ENCODE measurements around the gene OS9. TPM values are rescaled to one million over a fixed set of nuclear protein-coding genes. Genes with fewer than 3 reads are reported as not detected.
A peak's percentile ranks its signal among the peaks of the same experiment; 100 is the strongest.

Gene OS9
- total and polyA plus RNA-seq, 9 of the 15 experiments (the other 6 are each of a cell fraction or from before 2014, with no cell fraction given) = 4.6 to 105 (median 89.5) TPM

DNA sequence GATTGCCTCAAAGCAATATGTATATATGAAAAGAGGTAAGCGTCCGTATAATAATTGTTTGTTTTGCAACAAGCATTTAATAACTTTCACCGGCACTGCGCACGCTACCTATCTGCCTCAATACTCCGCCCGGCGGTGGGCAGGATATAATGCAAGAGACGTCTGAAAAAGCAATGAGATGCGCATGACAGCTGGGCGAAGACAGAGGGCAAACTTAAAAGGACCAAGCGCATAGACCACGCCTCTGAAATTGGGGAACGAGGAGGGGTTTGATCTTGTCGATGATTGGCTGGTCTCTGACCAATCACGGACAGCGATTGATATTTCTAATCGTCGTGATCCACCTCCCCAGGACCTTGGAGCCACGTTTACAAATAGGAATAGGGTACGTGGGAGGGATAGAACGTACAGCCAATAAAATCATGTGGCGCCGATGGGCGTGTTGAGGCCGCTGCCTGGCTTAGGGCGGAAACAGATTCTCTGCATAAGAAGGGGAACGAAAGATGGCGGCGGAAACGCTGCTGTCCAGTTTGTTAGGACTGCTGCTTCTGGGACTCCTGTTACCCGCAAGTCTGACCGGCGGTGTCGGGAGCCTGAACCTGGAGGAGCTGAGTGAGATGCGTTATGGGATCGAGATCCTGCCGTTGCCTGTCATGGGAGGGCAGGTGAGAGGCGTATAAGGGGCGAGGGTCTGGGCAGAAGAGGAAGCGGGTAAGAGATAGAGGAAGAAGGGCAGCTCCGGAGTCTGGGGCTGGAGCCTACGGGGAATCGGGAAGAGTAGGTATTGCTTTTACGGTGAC is at the start of gene OS9 (continued):
- TF ChIP-seq, protein P1, sequence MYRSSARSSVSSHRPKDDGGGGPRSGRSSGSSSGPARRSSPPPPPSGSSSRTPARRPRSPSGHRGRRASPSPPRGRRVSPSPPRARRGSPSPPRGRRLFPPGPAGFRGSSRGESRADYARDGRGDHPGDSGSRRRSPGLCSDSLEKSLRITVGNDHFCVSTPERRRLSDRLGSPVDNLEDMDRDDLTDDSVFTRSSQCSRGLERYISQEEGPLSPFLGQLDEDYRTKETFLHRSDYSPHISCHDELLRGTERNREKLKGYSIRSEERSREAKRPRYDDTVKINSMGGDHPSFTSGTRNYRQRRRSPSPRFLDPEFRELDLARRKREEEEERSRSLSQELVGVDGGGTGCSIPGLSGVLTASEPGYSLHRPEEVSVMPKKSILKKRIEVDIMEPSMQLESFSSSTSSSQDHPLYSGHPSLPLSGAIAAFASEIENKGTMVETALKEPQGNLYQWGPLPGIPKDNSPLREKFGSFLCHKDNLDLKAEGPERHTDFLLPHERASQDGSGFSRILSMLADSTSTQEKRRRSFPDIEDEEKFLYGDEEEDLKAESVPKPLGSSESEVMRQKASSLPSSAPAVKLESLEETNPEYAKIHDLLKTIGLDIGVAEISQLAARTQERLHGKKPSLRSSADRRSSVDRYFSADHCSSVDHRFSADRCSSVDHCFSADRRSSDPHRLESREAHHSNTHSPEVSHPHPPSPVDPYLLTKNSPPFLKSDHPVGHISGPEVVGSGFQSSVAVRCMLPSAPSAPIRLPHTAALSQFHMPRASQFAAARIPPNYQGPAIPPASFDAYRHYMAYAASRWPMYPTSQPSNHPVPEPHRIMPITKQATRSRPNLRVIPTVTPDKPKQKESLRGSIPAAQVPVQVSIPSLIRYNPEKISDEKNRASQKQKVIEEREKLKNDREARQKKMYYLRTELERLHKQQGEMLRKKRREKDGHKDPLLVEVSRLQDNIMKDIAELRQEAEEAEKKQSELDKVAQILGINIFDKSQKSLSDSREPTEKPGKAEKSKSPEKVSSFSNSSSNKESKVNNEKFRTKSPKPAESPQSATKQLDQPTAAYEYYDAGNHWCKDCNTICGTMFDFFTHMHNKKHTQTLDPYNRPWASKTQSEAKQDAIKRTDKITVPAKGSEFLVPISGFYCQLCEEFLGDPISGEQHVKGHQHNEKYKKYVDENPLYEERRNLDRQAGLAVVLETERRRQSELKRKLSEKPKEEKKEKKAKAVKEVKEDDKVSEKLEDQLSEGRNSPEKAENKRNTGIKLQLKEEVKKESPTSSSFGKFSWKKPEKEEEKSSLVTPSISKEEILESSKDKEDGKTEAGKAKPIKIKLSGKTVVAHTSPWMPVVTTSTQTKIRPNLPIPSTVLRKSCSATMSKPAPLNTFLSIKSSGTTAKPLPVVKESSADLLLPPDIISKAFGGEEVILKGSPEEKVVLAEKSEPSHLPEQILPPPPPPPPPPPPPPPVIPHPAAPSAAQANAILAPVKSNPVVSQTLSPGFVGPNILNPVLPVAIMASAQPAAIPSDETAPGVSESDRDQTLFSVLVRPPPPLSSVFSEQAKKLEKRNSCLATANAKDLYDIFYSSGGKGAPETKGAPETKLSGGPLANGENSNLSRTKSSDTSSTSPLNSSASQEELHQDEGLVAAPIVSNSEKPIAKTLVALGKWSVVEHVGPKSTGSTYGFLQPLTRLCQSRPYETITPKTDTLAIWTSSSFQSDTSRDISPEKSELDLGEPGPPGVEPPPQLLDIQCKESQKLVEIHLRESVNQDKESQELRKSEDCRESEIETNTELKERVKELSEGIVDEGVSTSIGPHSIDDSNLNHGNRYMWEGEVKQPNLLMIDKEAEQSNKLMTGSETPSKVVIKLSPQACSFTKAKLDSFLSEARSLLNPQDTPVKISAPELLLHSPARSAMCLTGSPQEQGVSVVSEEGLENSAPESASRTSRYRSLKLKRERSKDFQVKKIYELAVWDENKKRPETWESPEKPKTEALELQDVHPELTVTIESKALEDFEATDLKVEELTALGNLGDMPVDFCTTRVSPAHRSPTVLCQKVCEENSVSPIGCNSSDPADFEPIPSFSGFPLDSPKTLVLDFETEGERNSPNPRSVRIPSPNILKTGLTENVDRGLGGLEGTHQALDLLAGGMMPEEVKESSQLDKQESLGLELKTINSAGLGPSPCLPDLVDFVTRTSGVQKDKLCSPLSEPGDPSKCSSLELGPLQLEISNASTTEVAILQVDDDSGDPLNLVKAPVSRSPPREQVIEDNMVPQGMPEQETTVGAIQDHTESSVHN (IDR thresholded peaks at IDR 0.05; ENCODE audit: borderline replicate concordance in 1 of 2, low read depth in 1 of 2) = no peak
- no peak for TF ChIP-seq MIER1 (IDR thresholded peaks at IDR 0.05; ENCODE audit: low read depth)
- TF ChIP-seq RBBP5 (IDR thresholded peaks at IDR 0.05; ENCODE audit: borderline replicate concordance, insufficient read depth, low read length, poor library complexity, severe bottlenecking) = peak; percentile 68
- TF ChIP-seq ZNF695 (CRISPR knock-in tag; IDR thresholded peaks at IDR 0.05) = no peak
- no peak for TF ChIP-seq PHTF2 (CRISPR knock-in tag; IDR thresholded peaks at IDR 0.05)
- no peak for TF ChIP-seq ZC3H11A (IDR thresholded peaks at IDR 0.05; ENCODE audit: low read depth, low read length)
- peak; percentile 67 for TF ChIP-seq CHD2 (IDR thresholded peaks at IDR 0.05; ENCODE audit: low read depth, low read length)
- TF ChIP-seq HDAC1 (IDR thresholded peaks at IDR 0.05) = peak in 1 of 2 experiments; percentile 91; a peak in 2 of 4 replicates
- TF ChIP-seq ZNF77 (CRISPR knock-in tag; IDR thresholded peaks at IDR 0.05) = no peak
- no peak for TF ChIP-seq ZNF324 (CRISPR knock-in tag; IDR thresholded peaks at IDR 0.05)
- TF ChIP-seq ZNF174 (CRISPR knock-in tag; IDR thresholded peaks at IDR 0.05) = no peak
- no peak for TF ChIP-seq POLR3G (IDR thresholded peaks at IDR 0.05; ENCODE audit: extremely low read depth, insufficient read length, insufficient replicate concordance)
- no peak for TF ChIP-seq CAMTA2 (CRISPR knock-in tag; conservative IDR thresholded peaks at IDR 0.05)
- TF ChIP-seq CBFA2T2 (conservative IDR thresholded peaks at IDR 0.05) = no peak
- TF ChIP-seq, protein P2, sequence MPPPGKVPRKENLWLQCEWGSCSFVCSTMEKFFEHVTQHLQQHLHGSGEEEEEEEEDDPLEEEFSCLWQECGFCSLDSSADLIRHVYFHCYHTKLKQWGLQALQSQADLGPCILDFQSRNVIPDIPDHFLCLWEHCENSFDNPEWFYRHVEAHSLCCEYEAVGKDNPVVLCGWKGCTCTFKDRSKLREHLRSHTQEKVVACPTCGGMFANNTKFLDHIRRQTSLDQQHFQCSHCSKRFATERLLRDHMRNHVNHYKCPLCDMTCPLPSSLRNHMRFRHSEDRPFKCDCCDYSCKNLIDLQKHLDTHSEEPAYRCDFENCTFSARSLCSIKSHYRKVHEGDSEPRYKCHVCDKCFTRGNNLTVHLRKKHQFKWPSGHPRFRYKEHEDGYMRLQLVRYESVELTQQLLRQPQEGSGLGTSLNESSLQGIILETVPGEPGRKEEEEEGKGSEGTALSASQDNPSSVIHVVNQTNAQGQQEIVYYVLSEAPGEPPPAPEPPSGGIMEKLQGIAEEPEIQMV (tag; conservative IDR thresholded peaks at IDR 0.05; ENCODE audit: low read depth) = no peak
- TF ChIP-seq ELF4 (CRISPR knock-in tag; IDR thresholded peaks at IDR 0.05) = peak; percentile 53; the same call in 1 of the 2 replicates
- TF ChIP-seq, protein P3, sequence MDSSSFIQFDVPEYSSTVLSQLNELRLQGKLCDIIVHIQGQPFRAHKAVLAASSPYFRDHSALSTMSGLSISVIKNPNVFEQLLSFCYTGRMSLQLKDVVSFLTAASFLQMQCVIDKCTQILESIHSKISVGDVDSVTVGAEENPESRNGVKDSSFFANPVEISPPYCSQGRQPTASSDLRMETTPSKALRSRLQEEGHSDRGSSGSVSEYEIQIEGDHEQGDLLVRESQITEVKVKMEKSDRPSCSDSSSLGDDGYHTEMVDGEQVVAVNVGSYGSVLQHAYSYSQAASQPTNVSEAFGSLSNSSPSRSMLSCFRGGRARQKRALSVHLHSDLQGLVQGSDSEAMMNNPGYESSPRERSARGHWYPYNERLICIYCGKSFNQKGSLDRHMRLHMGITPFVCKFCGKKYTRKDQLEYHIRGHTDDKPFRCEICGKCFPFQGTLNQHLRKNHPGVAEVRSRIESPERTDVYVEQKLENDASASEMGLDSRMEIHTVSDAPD (CRISPR knock-in tag; IDR thresholded peaks at IDR 0.05) = no peak
- TF ChIP-seq ZNF696 (CRISPR knock-in tag; conservative IDR thresholded peaks at IDR 0.05) = no peak
